Activated B cell treated with CpG ODN at 0.5 μM for 24 hours (primary cell): ENCODE results near the gene TSPO. TPM values are rescaled to one million over a fixed set of nuclear protein-coding genes. Genes with fewer than 3 reads are reported as not detected.

Experiments
- ATAC-seq: fragments of 200-7000 bp; cut with Tn5 transposase; one replicate; pipeline ENCODE4 v1.10.0; 2021; ENCODE audit warnings: low read depth, mild to moderate bottlenecking, moderate library complexity
- CTCF ChIA-PET: fragments of 350-600 bp; sonication (Branson Sonifier 250); formaldehyde crosslinking; loops from one replicate; lab custom pipeline; 2021; ENCODE audit warnings: antibody characterized with exemption; lab: Charles Lee
- POLR2A ChIA-PET: fragments of 350-600 bp; sonication (Branson Sonifier 250); formaldehyde crosslinking; loops from one replicate; lab custom pipeline; 2021; ENCODE audit warnings: antibody characterized with exemption; lab: Charles Lee
- DNase-seq: peaks from one replicate; pipeline ENCODE4 v3.0.0; 2022
- H3K27ac Mint-ChIP-seq: one replicate; pipeline ENCODE4 v1.8.0; 2020; ENCODE audit warnings: mixed read lengths
- H3K27me3 Mint-ChIP-seq: one replicate; pipeline ENCODE4 v1.8.0; 2021; ENCODE audit warnings: mixed read lengths
- H3K36me3 Mint-ChIP-seq: one replicate; pipeline ENCODE4 v1.8.0; 2021; ENCODE audit warnings: low read depth, mixed read lengths
- H3K4me1 Mint-ChIP-seq: one replicate; pipeline ENCODE4 v1.8.0; 2021; ENCODE audit warnings: mixed read lengths
- H3K4me3 Mint-ChIP-seq: one replicate; pipeline ENCODE4 v1.8.0; 2020; ENCODE audit warnings: mild to moderate bottlenecking, mixed read lengths
- H3K9me3 Mint-ChIP-seq: one replicate; pipeline ENCODE4 v1.8.0; 2020; ENCODE audit warnings: mixed read lengths
- intact Hi-C: fragments of 100-400 bp; cut with micrococcal nuclease; formaldehyde crosslinking; loops from one replicate; pipeline ENCODE4 v1.15.1; 2024
- total RNA-seq: library from RNA; stranded (reverse); gene quantifications from 2 replicates; pipeline ENCODE4 v1.2.3, GENCODE V29; 2022
- TF ChIP-seq, protein P1 (sequence below): fragments of 200-600 bp; IDR thresholded peaks from one replicate; pipeline ENCODE4 v1.8.0; 2022; ENCODE audit warnings: antibody characterized with exemption, mild to moderate bottlenecking

Gene TSPO
- total RNA-seq, 1 donor from 2014 or later, result 40.9 TPM

- ChIA-PET CTCF (no interaction called here), POLR2A (no interaction called here)
- peaks cover 38% of the 10 kb centered on the region for H3K36me3 Mint-ChIP-seq
- H3K9me3 Mint-ChIP-seq, result no peaks in the 10 kb centered on the region
- TF ChIP-seq, protein P1, sequence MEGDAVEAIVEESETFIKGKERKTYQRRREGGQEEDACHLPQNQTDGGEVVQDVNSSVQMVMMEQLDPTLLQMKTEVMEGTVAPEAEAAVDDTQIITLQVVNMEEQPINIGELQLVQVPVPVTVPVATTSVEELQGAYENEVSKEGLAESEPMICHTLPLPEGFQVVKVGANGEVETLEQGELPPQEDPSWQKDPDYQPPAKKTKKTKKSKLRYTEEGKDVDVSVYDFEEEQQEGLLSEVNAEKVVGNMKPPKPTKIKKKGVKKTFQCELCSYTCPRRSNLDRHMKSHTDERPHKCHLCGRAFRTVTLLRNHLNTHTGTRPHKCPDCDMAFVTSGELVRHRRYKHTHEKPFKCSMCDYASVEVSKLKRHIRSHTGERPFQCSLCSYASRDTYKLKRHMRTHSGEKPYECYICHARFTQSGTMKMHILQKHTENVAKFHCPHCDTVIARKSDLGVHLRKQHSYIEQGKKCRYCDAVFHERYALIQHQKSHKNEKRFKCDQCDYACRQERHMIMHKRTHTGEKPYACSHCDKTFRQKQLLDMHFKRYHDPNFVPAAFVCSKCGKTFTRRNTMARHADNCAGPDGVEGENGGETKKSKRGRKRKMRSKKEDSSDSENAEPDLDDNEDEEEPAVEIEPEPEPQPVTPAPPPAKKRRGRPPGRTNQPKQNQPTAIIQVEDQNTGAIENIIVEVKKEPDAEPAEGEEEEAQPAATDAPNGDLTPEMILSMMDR, result no peak
- no peak overlapping the region for H3K4me3 Mint-ChIP-seq
- DNase-seq (no peak), ATAC-seq (no peak)
- intact Hi-C loops, result no loop called here
- H3K4me1 Mint-ChIP-seq, result peaks cover 14% of the 10 kb centered on the region
- no peak overlapping the region for H3K27ac Mint-ChIP-seq
- no peaks in the 10 kb centered on the region for H3K27me3 Mint-ChIP-seq
Measured at GRCh38 chr22:43182118-43182517, 30.8 kb downstream of the TSPO start.

DNA sequence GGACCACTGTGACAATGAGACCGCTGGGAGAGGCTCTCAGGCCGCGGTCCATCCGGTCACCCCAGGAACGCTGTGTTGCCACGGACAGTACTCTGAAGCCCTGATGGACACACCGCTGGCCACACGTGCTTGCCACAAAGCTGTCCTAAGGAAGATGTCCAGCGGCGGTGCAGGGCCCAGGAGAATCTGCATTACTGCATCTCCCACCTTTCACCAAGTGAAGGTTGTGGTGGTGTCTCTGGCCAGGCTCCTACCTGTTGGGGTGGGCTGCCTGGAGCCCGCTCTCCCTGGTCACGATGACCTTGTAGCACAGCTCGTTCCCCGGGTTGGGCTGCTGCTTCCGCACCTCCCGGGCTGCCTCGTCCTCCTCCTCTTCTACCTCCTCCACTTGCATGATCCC lies 31.4 kb downstream of the TSPO start:
- Mint-ChIP-seq H3K4me1 (peaks cover 14% of the 10 kb centered on the region), H3K36me3 (peaks cover 33% of the 10 kb centered on the region), H3K4me3 (no peak overlapping the region), H3K27me3 (no peaks in the 10 kb centered on the region), H3K9me3 (no peaks in the 10 kb centered on the region), H3K27ac (no peak overlapping the region)
- ATAC-seq (no peak), DNase-seq (no peak)
- TF ChIP-seq, protein P1, result no peak
- CTCF ChIA-PET, result no interaction called here
- POLR2A ChIA-PET, result no interaction called here
- intact Hi-C loops, result no loop called here

GRCh38 chr22:43183496-43184277 lies 32.3 kb downstream of the TSPO start:
- TF ChIP-seq, protein P1, result no peak
- POLR2A ChIA-PET, result interaction anchor here (1.1 kb wide), 1 partner anchor 772 kb away, joined by 3 read pairs; the partner anchor contains the start of gene SAMM50
- Mint-ChIP-seq H3K36me3 (peaks cover 23% of the 10 kb centered on the region), H3K4me3 (peak overlapping the region; percentile 24), H3K27me3 (no peaks in the 10 kb centered on the region), H3K27ac (no peak overlapping the region), H3K9me3 (no peaks in the 10 kb centered on the region), H3K4me1 (peaks cover 14% of the 10 kb centered on the region)
- ATAC-seq (no peak), DNase-seq (no peak)
- intact Hi-C loops, result no loop called here
- CTCF ChIA-PET, result no interaction called here

DNA sequence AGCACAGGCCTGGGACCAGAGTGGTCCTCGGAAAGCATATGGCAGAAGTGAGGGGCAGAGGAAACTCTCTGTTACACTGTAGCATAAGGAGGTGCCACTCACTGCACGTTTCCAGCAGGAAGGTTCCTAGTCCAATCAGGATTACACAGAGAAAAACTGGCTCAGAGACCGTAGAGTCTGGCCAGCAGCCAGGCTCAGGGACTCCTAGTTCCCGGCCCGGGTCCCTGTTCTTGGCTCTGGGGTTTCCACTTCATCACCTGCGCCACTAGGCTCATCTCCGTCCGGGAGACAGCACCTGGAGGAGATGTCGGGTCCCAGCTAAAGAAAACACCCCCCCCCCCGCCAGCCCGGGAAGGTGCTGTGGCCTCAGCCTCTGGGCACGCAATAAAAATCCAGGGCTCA lies 34.5 kb downstream of the TSPO start:
- intact Hi-C loops, result loop anchor here (2.0 kb wide), 1 partner anchor 75 kb away; the partner anchor contains the start of gene BIK
- Mint-ChIP-seq H3K4me1 (peaks cover 14% of the 10 kb centered on the region), H3K27me3 (no peaks in the 10 kb centered on the region), H3K4me3 (peak overlapping the region; percentile 75), H3K27ac (no peak overlapping the region), H3K36me3 (peaks cover 7% of the 10 kb centered on the region), H3K9me3 (no peaks in the 10 kb centered on the region)
- CTCF ChIA-PET, result no interaction called here
- TF ChIP-seq, protein P1, result no peak
- POLR2A ChIA-PET, result interaction anchor here (0.6 kb wide), 1 partner anchor 41 kb away, joined by 3 read pairs; no protein-coding TSS in a partner anchor
- DNase-seq, result no peak
- ATAC-seq, result no peak
